Kidney (tissue), 14 donors: ENCODE measurements around the gene SH3D19. TPM values are rescaled to one million over a fixed set of nuclear protein-coding genes. Genes with fewer than 3 reads are reported as not detected.

Experiments used
- DNase-seq, 5 donors: peaks; one replicate each; pipeline ENCODE4 v3.0.0-alpha.2; 2013 to 2020
- FAIRE-seq: peaks from 2 replicates; lab custom pipeline; 2012; peaks lifted over from hg19 to GRCh38; lab: Jason Lieb, UNC
- H3K27ac ChIP-seq, 2 donors: one replicate each; pipeline ENCODE4 v1.7.0; 2013; ENCODE audit warnings: low read depth in 2 of 2, low read length in 2 of 2, inconsistent platforms in 1 of 2
- H3K27me3 ChIP-seq: one replicate; pipeline ENCODE4 v1.7.1; 2013; ENCODE audit warnings: low read length, inconsistent platforms; ENCODE audit not compliant: control insufficient read depth, insufficient read depth
- H3K36me3 ChIP-seq, 3 donors: one replicate each; pipeline versions ENCODE4 v1.7.0 to v1.7.1; 2013; ENCODE audit warnings: low read length in 3 of 3, control low read depth in 1 of 3, inconsistent platforms in 1 of 3; ENCODE audit not compliant: insufficient read depth in 3 of 3, control insufficient read depth in 2 of 3
- H3K4me1 ChIP-seq, 3 donors: one replicate each; pipeline versions ENCODE4 v1.7.0 to v1.7.1; 2013; ENCODE audit warnings: low read length in 3 of 3, inconsistent platforms in 1 of 3, low read depth in 1 of 3; ENCODE audit not compliant: control insufficient read depth in 2 of 3, insufficient read depth in 2 of 3
- H3K4me3 ChIP-seq, 3 donors: one replicate each; pipeline versions ENCODE4 v1.7.0 to v1.8.1; 2013; ENCODE audit warnings: low read length in 3 of 3, control low read depth in 1 of 3, inconsistent platforms in 1 of 3
- H3K9ac ChIP-seq, 3 donors: one replicate each; pipeline versions ENCODE4 v1.7.0 to v1.7.1; 2013; ENCODE audit warnings: low read length in 3 of 3, control low read depth in 1 of 3, inconsistent platforms in 1 of 3
- H3K9me3 ChIP-seq, 3 donors: one replicate each; pipeline versions ENCODE4 v1.7.0 to v1.7.1; 2013; ENCODE audit warnings: low read length in 3 of 3, control low read depth in 1 of 3, inconsistent platforms in 1 of 3; ENCODE audit not compliant: control insufficient read depth in 2 of 3, insufficient read depth in 1 of 3
- CTCF ChIP-seq: IDR thresholded peaks from 3 replicates; pipeline ENCODE4 v1.5.1; 2012; ENCODE audit warnings: mild to moderate bottlenecking, moderate library complexity, borderline replicate concordance; ENCODE audit not compliant: insufficient read depth; ENCODE audit errors: extremely low read depth
- intact Hi-C: fragments of 100-400 bp; cut with DNase I; formaldehyde crosslinking; loops from one replicate; pipeline ENCODE4 v1.11.1; 2022
- polyA plus RNA-seq: library from polyadenylated mRNA; stranded (reverse); fragments of 350-450 nt; fragmentation: Illumina TruSeq; extraction: RNeasy Lipid Tissue Mini Kit (QIAGEN cat#74804); gene quantifications from one replicate; pipeline ENCODE4 v1.2.3, GENCODE V29; 2014; ENCODE audit warnings: low read depth, low replicate concordance; ENCODE audit not compliant: insufficient read depth
- total RNA-seq: library from RNA; stranded (reverse); fragmentation: NEBNext Ultra II Directional; extraction: Animal tissue kit (Norgen Biotek cat#: 25700); gene quantifications from one replicate; pipeline ENCODE4 v1.2.1, GENCODE V29; 2021
- donor health status: control.
- donor health status: control.
- donor health status: control.
- donor health status: control.
- donor health status: control.
- donor health status: DM: yes; HTN: yes; CAD: no.
- donor health status: Normal renal cell carcinoma (clear cell type).

Gene SH3D19
- total and polyA plus RNA-seq, 2 donors from 2014 or later, result 13.6 to 36.8 TPM

- H3K9ac ChIP-seq, result no peak overlapping the region
- intact Hi-C loops, result no loop called here
- peak overlapping the region in 1 of 2 donors; percentile 48 for H3K27ac ChIP-seq
- DNase-seq, result no peak
- TF ChIP-seq CTCF, result no peak
- FAIRE-seq, result no peak
- peaks cover 0 to 23% (median 3%) of the 10 kb centered on the region in 3 donors for H3K4me1 ChIP-seq
- no peaks in the 10 kb centered on the region for H3K36me3 ChIP-seq
- H3K9me3 ChIP-seq, result no peaks in the 10 kb centered on the region
- no peak overlapping the region for H3K4me3 ChIP-seq
- no peaks in the 10 kb centered on the region for H3K27me3 ChIP-seq
Observed at GRCh38 chr4:151205722-151206121, 119.7 kb downstream of the SH3D19 start.

GRCh38 chr4:151204925-151205524 lies 120.4 kb downstream of the SH3D19 start:
- Histone ChIP-seq H3K9ac (no peak overlapping the region), H3K4me1 (peaks cover 0 to 23% (median 3%) of the 10 kb centered on the region in 3 donors), H3K9me3 (no peaks in the 10 kb centered on the region), H3K27ac (peak overlapping the region in 1 of 2 donors; percentile 14), H3K4me3 (no peak overlapping the region), H3K27me3 (no peaks in the 10 kb centered on the region), H3K36me3 (no peaks in the 10 kb centered on the region)
- TF ChIP-seq CTCF, result no peak
- intact Hi-C loops, result no loop called here
- no peak for DNase-seq
- FAIRE-seq, result no peak

GRCh38 chr4:151202851-151203455 lies 122.5 kb downstream of the SH3D19 start:
- Histone ChIP-seq H3K36me3 (no peaks in the 10 kb centered on the region), H3K27ac (no peak overlapping the region), H3K4me1 (peaks cover 0 to 23% (median 3%) of the 10 kb centered on the region in 3 donors), H3K9me3 (no peaks in the 10 kb centered on the region), H3K27me3 (no peaks in the 10 kb centered on the region), H3K9ac (no peak overlapping the region), H3K4me3 (peak overlapping the region in 1 of 3 donors; percentile 12)
- no peak for FAIRE-seq
- peak in 2 of 5 donors; percentile 32 to 69 for DNase-seq
- intact Hi-C loops, result no loop called here
- TF ChIP-seq CTCF, result no peak
